Endothelial cell of umbilical vein (primary cell): ENCODE data around the gene ANKRD33B. TPM values are rescaled to one million over a fixed set of nuclear protein-coding genes. Genes with fewer than 3 reads are reported as not detected.

ENCODE experiments used
- BruUV-seq: library from RNA; stranded (reverse); fragments of 400-500 nt; replicated peaks from 2 replicates; lab custom pipeline; 2021; lab: Mats Ljungman, UMichigan
- CTCF ChIA-PET: fragments of 300-600, 350-600 bp; sonication (Branson Sonifier 250); formaldehyde crosslinking; loops from one replicate; lab custom pipeline; 2021; ENCODE audit warnings: antibody characterized with exemption, inconsistent platforms; lab: Charles Lee
- POLR2A ChIA-PET: fragments of 300-600, 350-600 bp; sonication (Branson Sonifier 250); formaldehyde crosslinking; loops from one replicate; lab custom pipeline; 2021; ENCODE audit warnings: antibody characterized with exemption, inconsistent platforms; lab: Charles Lee
- DNase-seq: peaks from one replicate; pipeline ENCODE4 v3.0.0-alpha.2; 2011; ENCODE audit warnings: low read depth, low spot score
- FAIRE-seq: peaks from 2 replicates; lab custom pipeline; 2011; peaks lifted over from hg19 to GRCh38; lab: Jason Lieb, UNC
- H2AFZ ChIP-seq: 2 replicates; pipeline ENCODE4 v1.6.0; 2012; ENCODE audit warnings: low read depth, low read length, control low read depth, inconsistent platforms
- H3K27ac ChIP-seq: 2 replicates; pipeline ENCODE4 v1.5.1; 2011; ENCODE audit warnings: low read depth, mild to moderate bottlenecking, control low read depth, low read length, moderate library complexity; ENCODE audit not compliant: insufficient read depth
- H3K27me3 ChIP-seq, 2 experiments: 2 replicates each; pipeline versions ENCODE4 v1.6.0 to v1.6.1; 2011; ENCODE audit warnings: low read length in 2 of 2, mixed read lengths in 1 of 2; ENCODE audit not compliant: control insufficient read depth in 2 of 2, insufficient read depth in 2 of 2
- H3K36me3 ChIP-seq, 2 experiments: 2 replicates in 1 of 2; 3 replicates in 1 of 2; pipeline ENCODE4 v1.5.1; 2011; ENCODE audit warnings: low read length in 2 of 2, mild to moderate bottlenecking in 1 of 2, moderate library complexity in 1 of 2; ENCODE audit not compliant: control insufficient read depth in 2 of 2, insufficient read depth in 2 of 2; ENCODE audit errors: extremely low read depth in 1 of 2
- H3K4me1 ChIP-seq: 3 replicates; pipeline ENCODE4 v1.5.1; 2011; ENCODE audit warnings: mild to moderate bottlenecking, low read length; ENCODE audit not compliant: control insufficient read depth, insufficient read depth; ENCODE audit errors: extremely low read depth
- H3K4me2 ChIP-seq: 2 replicates; pipeline ENCODE4 v1.6.1; 2011; ENCODE audit warnings: low read length, control low read depth, mixed read lengths; ENCODE audit not compliant: insufficient read depth
- H3K4me3 ChIP-seq, 3 experiments: fragments of 200-600 bp in 1 of 3; sonication (generic), shearing (Covaris generic) in 1 of 3; replicated peaks in 1 of 3; 2 replicates each; pipeline ENCODE4 v1.5.1; 2011 to 2016; ENCODE audit warnings: control low read depth in 3 of 3, low read length in 3 of 3, mild to moderate bottlenecking in 2 of 3, inconsistent platforms in 1 of 3, low read depth in 1 of 3, moderate library complexity in 1 of 3; ENCODE audit not compliant: insufficient read depth in 1 of 3
- H3K79me2 ChIP-seq: 2 replicates; pipeline ENCODE4 v1.6.0; 2012; ENCODE audit warnings: low read length, inconsistent platforms; ENCODE audit not compliant: control insufficient read depth, insufficient read depth
- H3K9ac ChIP-seq: replicated peaks from 2 replicates; pipeline ENCODE3; 2011; ENCODE audit warnings: low read length, control low read depth; ENCODE audit not compliant: insufficient read depth; ENCODE audit errors: extremely low read depth
- H3K9me1 ChIP-seq: replicated peaks from 3 replicates; pipeline ENCODE4 v1.6.0; 2011; ENCODE audit warnings: mild to moderate bottlenecking, low read length; ENCODE audit not compliant: control insufficient read depth, insufficient read depth; ENCODE audit errors: extremely low read depth
- H3K9me3 ChIP-seq: replicated peaks from 2 replicates; pipeline ENCODE4 v1.5.1; 2012; ENCODE audit warnings: low read length, inconsistent platforms; ENCODE audit not compliant: control insufficient read depth, insufficient read depth
- H4K20me1 ChIP-seq: replicated peaks from 2 replicates; pipeline ENCODE3; 2011; ENCODE audit warnings: mild to moderate bottlenecking, low read length; ENCODE audit not compliant: control insufficient read depth, insufficient read depth; ENCODE audit errors: extremely low read depth
- CTCF ChIP-seq, 2 donors: IDR thresholded peaks; 1 replicate in 1 of 2; 2 replicates in 1 of 2; pipeline ENCODE4 v1.5.1; 2011; ENCODE audit warnings: low read length in 2 of 2, mild to moderate bottlenecking in 2 of 2, moderate library complexity in 2 of 2, control low read depth in 1 of 2, inconsistent platforms in 1 of 2, low read depth in 1 of 2; ENCODE audit not compliant: insufficient read depth in 1 of 2; ENCODE audit errors: extremely low read depth in 1 of 2
- JUN ChIP-seq: IDR thresholded peaks from 2 replicates; pipeline ENCODE4 v1.6.1; 2011; ENCODE audit warnings: borderline replicate concordance, low read depth; ENCODE audit not compliant: insufficient read length, insufficient read depth
- dilution Hi-C: fragments of 300-500 bp; cut with MboI; formaldehyde crosslinking; loops from one replicate; pipeline ENCODE4 v1.15.0; 2019; ENCODE audit warnings: low sequenced_read_pairs; ENCODE audit not compliant: extremely low pct_ligation_motif_present
- intact Hi-C: fragments of 100-400 bp; cut with micrococcal nuclease; formaldehyde crosslinking; loops from one replicate; pipeline ENCODE4 v1.10.0; 2022
- polyA plus RNA-seq, 4 experiments: library from polyadenylated mRNA; depleted of rRNA in 3 of 4; stranded (reverse) in 3 of 4; unstranded in 1 of 4; fragments of >200 nt; gene quantifications; 2 replicates each; pipeline versions ENCODE4 v1.2.1 to v1.2.3, GENCODE V29; 2011 to 2012; ENCODE audit warnings: missing spikeins in 1 of 4
- total RNA-seq: library from RNA; stranded (reverse); gene quantifications from 2 replicates; pipeline ENCODE4 v1.2.3, GENCODE V29; 2021

The ANKRD33B gene
- total and polyA plus RNA-seq, 2 donors (not counting 3 experiments of a cell fraction or from before 2014, with no cell fraction given), result 2.4 to 5.4 TPM

- Histone ChIP-seq H3K9ac (no peak overlapping the region), H3K79me2 (peaks cover 32% of the 10 kb centered on the region)
These were observed 131.3 kb downstream of the ANKRD33B start for GRCh38 chr5:10695055-10695649.

More at GRCh38 chr5:10695055-10695649, 131.3 kb downstream of the ANKRD33B start:
- no peak overlapping the region for H2AFZ ChIP-seq
- H4K20me1 ChIP-seq, result no peaks in the 10 kb centered on the region
- no TSS peak for BruUV-seq
- H3K9me3 ChIP-seq, result no peaks in the 10 kb centered on the region
- no peaks in the 10 kb centered on the region for H3K27me3 ChIP-seq
- ChIA-PET CTCF (interaction anchor here (0.6 to 3.7 kb wide), 27 partner anchors 9 to 1329 kb away, joined by 3 to 38 read pairs (median 4); partner anchors contain the start of gene DAP), POLR2A (no interaction called here)
- intact Hi-C loops (loop anchor here (2.0 to 10.0 kb wide), 7 partner anchors 66 to 800 kb away; partner anchors contain the start of gene DAP), dilution Hi-C loops (no loop called here)
- H3K4me1 ChIP-seq, result peaks cover 15% of the 10 kb centered on the region
- no peak overlapping the region for H3K4me2 ChIP-seq
- TF ChIP-seq JUN (no peak), CTCF (IDR thresholded peaks at IDR 0.05; ENCODE audit: extremely low read depth in 1 of 2, insufficient read depth in 1 of 2, low read depth in 1 of 2, low read length in 2 of 2) (peak; percentile 76 to 77)
- no peak overlapping the region for H3K4me3 ChIP-seq
- H3K27ac ChIP-seq, result no peak overlapping the region
- H3K36me3 ChIP-seq, result peaks cover 0 to 2% of the 10 kb centered on the region in 2 experiments
- no peaks in the 10 kb centered on the region for H3K9me1 ChIP-seq
- DNase-seq (peak; percentile 72), FAIRE-seq (peak; percentile 87)
